Measurements from ENCODE around the gene SMYD3. TPM values are rescaled to one million over a fixed set of nuclear protein-coding genes. Genes with fewer than 3 reads are reported as not detected.

SMYD3 gene
- total RNA-seq, 1 experiment from 2014 or later, result 25.5 TPM

DNA sequence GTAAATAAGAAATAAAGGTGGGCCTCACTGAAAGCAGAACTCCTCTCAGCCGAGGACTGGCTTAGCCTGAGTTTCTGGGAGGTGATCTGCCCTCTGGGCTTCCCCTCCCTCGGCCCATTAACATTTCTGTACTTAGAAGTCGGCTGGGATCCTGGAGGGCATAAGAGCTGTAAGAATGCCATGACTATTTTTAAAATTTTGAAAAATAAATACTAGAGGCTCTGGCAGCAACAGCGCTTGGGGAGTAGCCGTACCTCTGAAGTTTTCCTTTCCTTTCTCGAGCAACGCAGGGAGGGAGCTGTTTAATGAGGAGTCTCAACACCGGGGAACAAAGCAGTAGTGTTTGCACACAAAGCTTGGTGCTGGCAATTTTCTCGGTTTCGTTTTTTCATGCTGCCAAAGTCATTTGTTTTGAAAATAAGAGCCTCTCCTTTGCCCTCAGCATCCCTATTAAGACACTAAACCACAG, 498.7 kb downstream of the SMYD3 start:
- peaks cover 4% of the 10 kb centered on the region in 2 experiments for H3K4me1 Mint-ChIP-seq
- no peak overlapping the region for H4K5ac ChIP-seq (ENCODE audit: insufficient read length, low read depth, low read length)
- no peaks in the 10 kb centered on the region for H4K20me1 ChIP-seq (ENCODE audit: control insufficient read depth, insufficient read depth, insufficient read length)
- H3K18ac ChIP-seq (ENCODE audit: insufficient read length, low read depth, low read length), result no peak overlapping the region
- H3K4me1 ChIP-seq (ENCODE audit: insufficient read depth, low read length), result no peaks in the 10 kb centered on the region
- H2BK120ac ChIP-seq (ENCODE audit: low read depth, low read length, poor library complexity, severe bottlenecking), result no peak overlapping the region
- H3K23ac ChIP-seq (ENCODE audit: insufficient read length, low read depth, low read length), result no peak overlapping the region
- no peaks in the 10 kb centered on the region for H3K23me2 ChIP-seq (ENCODE audit: insufficient read length, low read depth, low read length, poor library complexity, severe bottlenecking)
- no peak overlapping the region for H3K14ac ChIP-seq (ENCODE audit: insufficient read depth, low read length)
- H2AK5ac ChIP-seq (ENCODE audit: insufficient read length, low read length), result no peak overlapping the region
- H3K79me1 ChIP-seq (ENCODE audit: insufficient read depth, low read depth, low read length, poor library complexity, severe bottlenecking), result no peaks in the 10 kb centered on the region
- no peak overlapping the region for H3K56ac ChIP-seq (ENCODE audit: insufficient read length, low read depth, low read length)
- H2BK15ac ChIP-seq (ENCODE audit: low read depth, low read length), result no peak overlapping the region
- no peaks in the 10 kb centered on the region for H3K27me3 ChIP-seq (ENCODE audit: insufficient read depth, low read length)
- H3K79me2 ChIP-seq (ENCODE audit: insufficient read depth, low read length), result no peaks in the 10 kb centered on the region
- H3K9me3 Mint-ChIP-seq, result no peaks in the 10 kb centered on the region
- WGBS (ENCODE audit: extremely low coverage, insufficient read length, low lambda C conversion rate), result no CpG with 5 or more reads among the region's 10 CpGs
- no peak overlapping the region for H3K4me2 ChIP-seq (ENCODE audit: insufficient read depth, insufficient read length, low read length)
- no peaks in the 10 kb centered on the region for H3K27me3 Mint-ChIP-seq (ENCODE audit: low read depth)
- H3T11ph ChIP-seq (ENCODE audit: low read length), result no peak overlapping the region
- no peak overlapping the region for H2BK20ac ChIP-seq (ENCODE audit: low read depth, low read length, poor library complexity, severe bottlenecking)
- no peak overlapping the region for H3K27ac ChIP-seq (ENCODE audit: insufficient read length, low read depth, low read length)
- H3K4ac ChIP-seq (ENCODE audit: low read depth, low read length), result no peak overlapping the region
- TF ChIP-seq, protein P1, sequence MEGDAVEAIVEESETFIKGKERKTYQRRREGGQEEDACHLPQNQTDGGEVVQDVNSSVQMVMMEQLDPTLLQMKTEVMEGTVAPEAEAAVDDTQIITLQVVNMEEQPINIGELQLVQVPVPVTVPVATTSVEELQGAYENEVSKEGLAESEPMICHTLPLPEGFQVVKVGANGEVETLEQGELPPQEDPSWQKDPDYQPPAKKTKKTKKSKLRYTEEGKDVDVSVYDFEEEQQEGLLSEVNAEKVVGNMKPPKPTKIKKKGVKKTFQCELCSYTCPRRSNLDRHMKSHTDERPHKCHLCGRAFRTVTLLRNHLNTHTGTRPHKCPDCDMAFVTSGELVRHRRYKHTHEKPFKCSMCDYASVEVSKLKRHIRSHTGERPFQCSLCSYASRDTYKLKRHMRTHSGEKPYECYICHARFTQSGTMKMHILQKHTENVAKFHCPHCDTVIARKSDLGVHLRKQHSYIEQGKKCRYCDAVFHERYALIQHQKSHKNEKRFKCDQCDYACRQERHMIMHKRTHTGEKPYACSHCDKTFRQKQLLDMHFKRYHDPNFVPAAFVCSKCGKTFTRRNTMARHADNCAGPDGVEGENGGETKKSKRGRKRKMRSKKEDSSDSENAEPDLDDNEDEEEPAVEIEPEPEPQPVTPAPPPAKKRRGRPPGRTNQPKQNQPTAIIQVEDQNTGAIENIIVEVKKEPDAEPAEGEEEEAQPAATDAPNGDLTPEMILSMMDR (conservative IDR thresholded peaks at IDR 0.05), result no peak
- H2BK5ac ChIP-seq (ENCODE audit: insufficient read length, low read length), result no peak overlapping the region
- no peak overlapping the region for H3K9ac ChIP-seq (ENCODE audit: extremely low read depth, insufficient read length, low read length)
- H3K27ac Mint-ChIP-seq, result no peak overlapping the region
- H3K4me3 Mint-ChIP-seq, result no peak overlapping the region
- H4K8ac ChIP-seq (replicated peaks; ENCODE audit: insufficient read length, low read depth, low read length), result no peak overlapping the region
- H2BK12ac ChIP-seq (ENCODE audit: insufficient read length, low read depth, low read length), result no peak overlapping the region
- H3K36me3 Mint-ChIP-seq (ENCODE audit: insufficient read depth in 1 of 3, low read depth in 3 of 3), result no peaks in the 10 kb centered on the region
- no peak for DNase-seq
- H4K91ac ChIP-seq (ENCODE audit: insufficient read length, low read depth, low read length), result no peak overlapping the region
- no peaks in the 10 kb centered on the region for H3K9me3 ChIP-seq (ENCODE audit: control insufficient read depth, low read depth, low read length)
- no peak overlapping the region for H2AFZ ChIP-seq (ENCODE audit: low read length)

Data from H9 (cell line).